Liver (tissue), 9 donors: ENCODE results near the gene RAG2. TPM values are rescaled to one million over a fixed set of nuclear protein-coding genes. Genes with fewer than 3 reads are reported as not detected.

Experiments used
- DNase-seq: peaks from one replicate; pipeline ENCODE4 v3.0.0-alpha.2; 2017; ENCODE audit warnings: low spot score
- H3K27ac ChIP-seq, 2 donors: one replicate each; pipeline ENCODE4 v1.7.0; 2013; ENCODE audit warnings: inconsistent platforms in 2 of 2, low read length in 2 of 2, control low read depth in 1 of 2, low read depth in 1 of 2, mild to moderate bottlenecking in 1 of 2
- H3K27me3 ChIP-seq, 4 donors: one replicate each; pipeline versions ENCODE4 v1.6.1 to v1.7.0; 2013; ENCODE audit warnings: low read length in 3 of 4, inconsistent platforms in 1 of 4, mild to moderate bottlenecking in 1 of 4, moderate library complexity in 1 of 4; ENCODE audit not compliant: control insufficient read depth in 4 of 4, insufficient read depth in 4 of 4
- H3K36me3 ChIP-seq, 4 donors: one replicate each; pipeline versions ENCODE4 v1.6.1 to v1.7.0; 2013; ENCODE audit warnings: low read length in 3 of 4, mild to moderate bottlenecking in 3 of 4, low read depth in 1 of 4, moderate library complexity in 1 of 4; ENCODE audit not compliant: control insufficient read depth in 4 of 4, insufficient read depth in 3 of 4
- H3K4me1 ChIP-seq, 4 donors: one replicate each; pipeline versions ENCODE4 v1.6.1 to v1.7.0; 2013; ENCODE audit warnings: low read length in 3 of 4, mild to moderate bottlenecking in 3 of 4, moderate library complexity in 1 of 4; ENCODE audit not compliant: control insufficient read depth in 4 of 4, insufficient read depth in 4 of 4
- H3K4me3 ChIP-seq, 3 donors: one replicate each; pipeline versions ENCODE4 v1.6.1 to v1.7.0; 2013; ENCODE audit warnings: low read length in 3 of 3, control low read depth in 1 of 3, low read depth in 1 of 3, mild to moderate bottlenecking in 1 of 3
- H3K9ac ChIP-seq, 2 donors: one replicate each; pipeline ENCODE4 v1.7.0; 2013; ENCODE audit warnings: low read length in 2 of 2, mild to moderate bottlenecking in 2 of 2, moderate library complexity in 2 of 2, control low read depth in 1 of 2, low read depth in 1 of 2
- H3K9me3 ChIP-seq, 4 donors: one replicate each; pipeline versions ENCODE4 v1.6.1 to v1.7.0; 2013; ENCODE audit warnings: low read length in 3 of 4; ENCODE audit not compliant: control insufficient read depth in 4 of 4
- EGR1 ChIP-seq, 2 donors: IDR thresholded peaks; 2 replicates each; pipeline ENCODE4 v1.6.1; 2016 to 2018; ENCODE audit warnings: antibody characterized with exemption in 2 of 2, low read depth in 2 of 2
- FOXA2 ChIP-seq: IDR thresholded peaks from 2 replicates; pipeline ENCODE4 v1.6.1; 2016; ENCODE audit warnings: antibody characterized with exemption
- GABPA ChIP-seq, 2 donors: IDR thresholded peaks in 1 of 2; conservative IDR thresholded peaks in 1 of 2; 2 replicates each; pipeline ENCODE4 v1.6.1; 2016; ENCODE audit warnings: antibody characterized with exemption in 2 of 2, mild to moderate bottlenecking in 1 of 2, moderate library complexity in 1 of 2
- HNF4A ChIP-seq, 2 donors: conservative IDR thresholded peaks; 2 replicates each; pipeline ENCODE4 v1.6.1; 2016; ENCODE audit warnings: antibody characterized with exemption in 2 of 2, mild to moderate bottlenecking in 2 of 2
- HNF4G ChIP-seq: IDR thresholded peaks from 2 replicates; pipeline ENCODE4 v1.6.1; 2016; ENCODE audit warnings: antibody characterized with exemption
- JUND ChIP-seq, 2 donors: IDR thresholded peaks; 2 replicates each; pipeline ENCODE4 v1.6.1; 2016; ENCODE audit warnings: antibody characterized with exemption in 2 of 2
- NR2F2 ChIP-seq: IDR thresholded peaks from 2 replicates; pipeline ENCODE4 v1.6.1; 2016; ENCODE audit warnings: antibody characterized with exemption
- RAD21 ChIP-seq, 2 donors: IDR thresholded peaks; 2 replicates each; pipeline ENCODE4 v1.6.1; 2016; ENCODE audit warnings: antibody characterized with exemption in 2 of 2, mild to moderate bottlenecking in 2 of 2
- RXRA ChIP-seq, 2 donors: IDR thresholded peaks; 2 replicates each; pipeline ENCODE4 v1.6.1; 2017 to 2018; ENCODE audit warnings: antibody characterized with exemption in 2 of 2, mild to moderate bottlenecking in 1 of 2
- SP1 ChIP-seq: IDR thresholded peaks from 2 replicates; pipeline ENCODE4 v1.6.1; 2018; ENCODE audit warnings: antibody characterized with exemption, mild to moderate bottlenecking
- TAF1 ChIP-seq: conservative IDR thresholded peaks from 2 replicates; pipeline ENCODE4 v1.6.1; 2016; ENCODE audit warnings: antibody characterized with exemption, mild to moderate bottlenecking
- YY1 ChIP-seq: IDR thresholded peaks from 2 replicates; pipeline ENCODE4 v1.6.1; 2016; ENCODE audit warnings: antibody characterized with exemption, mild to moderate bottlenecking
- WGBS: extraction: QIAGEN DNeasy Blood & Tissue Kit; methylation state at CpG from one replicate; pipeline ENCODE4 v1.1.7; 2013; 5-methylcytosine and 5-hydroxymethylcytosine counted together
- polyA plus RNA-seq, 2 donors: library from polyadenylated mRNA; stranded (reverse) in 1 of 2; unstranded in 1 of 2; fragments of 200-250 nt in 1 of 2; fragments of >200 nt in 1 of 2; fragmentation: Nextera tagmentation in 1 of 2; extraction: Ambion mirVana in 1 of 2; gene quantifications; one replicate each; pipeline versions ENCODE4 v1.2.1 to v1.2.3, GENCODE V29; 2013 to 2015
- total RNA-seq, 2 donors: library from RNA; depleted of rRNA; stranded (reverse); fragments of >200 nt; gene quantifications; one replicate each; pipeline ENCODE4 v1.2.3, GENCODE V29; 2014
- TF ChIP-seq, protein P1 (sequence below): IDR thresholded peaks from 2 replicates; pipeline ENCODE4 v1.6.1; 2016; ENCODE audit warnings: antibody characterized with exemption
- TF ChIP-seq, protein P2 (sequence below): IDR thresholded peaks from 2 replicates; pipeline ENCODE4 v1.6.1; 2016; ENCODE audit warnings: antibody characterized with exemption, mild to moderate bottlenecking
- TF ChIP-seq, protein P3 (sequence below): IDR thresholded peaks from 2 replicates; pipeline ENCODE4 v1.6.1; 2016; ENCODE audit warnings: antibody characterized with exemption
- TF ChIP-seq, protein P4 (sequence below): IDR thresholded peaks from 2 replicates; pipeline ENCODE4 v1.6.1; 2016; ENCODE audit warnings: antibody characterized with exemption
- TF ChIP-seq, protein P5 (sequence below): fragments of 150-350 bp; IDR thresholded peaks from 2 replicates; pipeline ENCODE4 v1.5.1; 2017; ENCODE audit warnings: improper control_type of control experiment, low read depth, low read length; ENCODE audit not compliant: missing input control
- donor health status: healthy.
- donor health status: healthy.
- donor health status: healthy.
- donor health status: healthy.
- donor health status: healthy.

The RAG2 gene
- total and polyA plus RNA-seq, 4 donors, result 2.0 TPM; not detected in 3

DNA sequence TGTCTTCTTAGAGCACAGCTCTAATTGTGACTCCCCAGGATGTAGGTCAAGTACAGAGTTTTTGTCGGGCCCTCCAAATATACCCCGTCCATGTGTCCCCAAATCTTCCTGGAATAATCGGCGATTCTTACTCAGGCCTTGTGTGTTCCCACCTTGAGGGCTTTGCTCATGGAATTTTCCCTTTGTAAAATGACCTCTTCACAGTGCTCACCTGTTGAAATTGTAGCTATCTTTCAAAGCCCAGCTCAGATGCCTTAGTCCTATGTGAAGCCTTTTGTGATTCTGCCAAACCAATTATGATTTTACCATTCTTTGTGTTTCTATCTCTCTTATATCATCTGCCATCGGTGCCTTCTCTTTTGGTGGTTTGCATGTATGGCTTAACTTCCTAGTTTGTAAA, 30.1 kb upstream of the RAG2 start:
- Histone ChIP-seq H3K27ac (no peak overlapping the region), H3K36me3 (no peaks in the 10 kb centered on the region), H3K4me1 (no peaks in the 10 kb centered on the region), H3K4me3 (no peak overlapping the region), H3K9ac (no peak overlapping the region), H3K27me3 (no peaks in the 10 kb centered on the region), H3K9me3 (no peaks in the 10 kb centered on the region)
- WGBS, result 94% methylated on average over 5 of the region's 5 CpGs
- DNase-seq, result no peak
- no peak for TF ChIP-seq RAD21 (IDR thresholded peaks at IDR 0.05)
- no peak for TF ChIP-seq SP1
- TF ChIP-seq GABPA (IDR thresholded peaks at IDR 0.05 in 1 of 2, conservative IDR thresholded peaks at IDR 0.05 in 1 of 2), result no peak
- no peak for TF ChIP-seq NR2F2
- TF ChIP-seq TAF1, result no peak
- TF ChIP-seq HNF4A (conservative IDR thresholded peaks at IDR 0.05), result no peak
- TF ChIP-seq RXRA (IDR thresholded peaks at IDR 0.05), result no peak
- TF ChIP-seq, protein P1, sequence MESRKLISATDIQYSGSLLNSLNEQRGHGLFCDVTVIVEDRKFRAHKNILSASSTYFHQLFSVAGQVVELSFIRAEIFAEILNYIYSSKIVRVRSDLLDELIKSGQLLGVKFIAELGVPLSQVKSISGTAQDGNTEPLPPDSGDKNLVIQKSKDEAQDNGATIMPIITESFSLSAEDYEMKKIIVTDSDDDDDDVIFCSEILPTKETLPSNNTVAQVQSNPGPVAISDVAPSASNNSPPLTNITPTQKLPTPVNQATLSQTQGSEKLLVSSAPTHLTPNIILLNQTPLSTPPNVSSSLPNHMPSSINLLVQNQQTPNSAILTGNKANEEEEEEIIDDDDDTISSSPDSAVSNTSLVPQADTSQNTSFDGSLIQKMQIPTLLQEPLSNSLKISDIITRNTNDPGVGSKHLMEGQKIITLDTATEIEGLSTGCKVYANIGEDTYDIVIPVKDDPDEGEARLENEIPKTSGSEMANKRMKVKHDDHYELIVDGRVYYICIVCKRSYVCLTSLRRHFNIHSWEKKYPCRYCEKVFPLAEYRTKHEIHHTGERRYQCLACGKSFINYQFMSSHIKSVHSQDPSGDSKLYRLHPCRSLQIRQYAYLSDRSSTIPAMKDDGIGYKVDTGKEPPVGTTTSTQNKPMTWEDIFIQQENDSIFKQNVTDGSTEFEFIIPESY, result no peak
- no peak for TF ChIP-seq HNF4G
- TF ChIP-seq JUND (IDR thresholded peaks at IDR 0.05), result no peak
- TF ChIP-seq, protein P2, sequence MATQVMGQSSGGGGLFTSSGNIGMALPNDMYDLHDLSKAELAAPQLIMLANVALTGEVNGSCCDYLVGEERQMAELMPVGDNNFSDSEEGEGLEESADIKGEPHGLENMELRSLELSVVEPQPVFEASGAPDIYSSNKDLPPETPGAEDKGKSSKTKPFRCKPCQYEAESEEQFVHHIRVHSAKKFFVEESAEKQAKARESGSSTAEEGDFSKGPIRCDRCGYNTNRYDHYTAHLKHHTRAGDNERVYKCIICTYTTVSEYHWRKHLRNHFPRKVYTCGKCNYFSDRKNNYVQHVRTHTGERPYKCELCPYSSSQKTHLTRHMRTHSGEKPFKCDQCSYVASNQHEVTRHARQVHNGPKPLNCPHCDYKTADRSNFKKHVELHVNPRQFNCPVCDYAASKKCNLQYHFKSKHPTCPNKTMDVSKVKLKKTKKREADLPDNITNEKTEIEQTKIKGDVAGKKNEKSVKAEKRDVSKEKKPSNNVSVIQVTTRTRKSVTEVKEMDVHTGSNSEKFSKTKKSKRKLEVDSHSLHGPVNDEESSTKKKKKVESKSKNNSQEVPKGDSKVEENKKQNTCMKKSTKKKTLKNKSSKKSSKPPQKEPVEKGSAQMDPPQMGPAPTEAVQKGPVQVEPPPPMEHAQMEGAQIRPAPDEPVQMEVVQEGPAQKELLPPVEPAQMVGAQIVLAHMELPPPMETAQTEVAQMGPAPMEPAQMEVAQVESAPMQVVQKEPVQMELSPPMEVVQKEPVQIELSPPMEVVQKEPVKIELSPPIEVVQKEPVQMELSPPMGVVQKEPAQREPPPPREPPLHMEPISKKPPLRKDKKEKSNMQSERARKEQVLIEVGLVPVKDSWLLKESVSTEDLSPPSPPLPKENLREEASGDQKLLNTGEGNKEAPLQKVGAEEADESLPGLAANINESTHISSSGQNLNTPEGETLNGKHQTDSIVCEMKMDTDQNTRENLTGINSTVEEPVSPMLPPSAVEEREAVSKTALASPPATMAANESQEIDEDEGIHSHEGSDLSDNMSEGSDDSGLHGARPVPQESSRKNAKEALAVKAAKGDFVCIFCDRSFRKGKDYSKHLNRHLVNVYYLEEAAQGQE, result no peak
- no peak for TF ChIP-seq YY1
- TF ChIP-seq, protein P3, sequence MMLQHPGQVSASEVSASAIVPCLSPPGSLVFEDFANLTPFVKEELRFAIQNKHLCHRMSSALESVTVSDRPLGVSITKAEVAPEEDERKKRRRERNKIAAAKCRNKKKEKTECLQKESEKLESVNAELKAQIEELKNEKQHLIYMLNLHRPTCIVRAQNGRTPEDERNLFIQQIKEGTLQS, result no peak
- TF ChIP-seq FOXA2, result no peak
- no peak for TF ChIP-seq EGR1 (IDR thresholded peaks at IDR 0.05; ENCODE audit: low read depth in 2 of 2)
- TF ChIP-seq, protein P4, sequence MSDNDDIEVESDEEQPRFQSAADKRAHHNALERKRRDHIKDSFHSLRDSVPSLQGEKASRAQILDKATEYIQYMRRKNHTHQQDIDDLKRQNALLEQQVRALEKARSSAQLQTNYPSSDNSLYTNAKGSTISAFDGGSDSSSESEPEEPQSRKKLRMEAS, result no peak

DNA sequence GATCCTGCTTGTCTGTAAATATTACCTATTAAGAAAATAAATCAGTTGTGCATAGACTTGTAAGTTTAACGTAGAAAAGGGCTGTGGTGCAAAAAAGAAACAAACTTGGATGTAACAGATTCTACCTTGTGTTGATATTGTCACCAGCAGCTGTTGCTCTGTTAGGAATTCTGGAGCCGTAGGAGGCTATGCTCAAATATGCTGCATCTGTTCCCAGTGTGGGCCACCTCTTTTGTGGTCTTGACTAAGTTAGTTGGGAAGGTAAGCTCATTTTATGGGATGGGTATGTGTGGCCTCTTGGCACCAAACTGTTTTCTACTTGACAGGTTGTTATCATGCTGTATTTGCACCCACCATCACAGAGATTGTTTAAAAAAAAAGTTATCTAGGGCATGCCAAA, 29.4 kb upstream of the RAG2 start:
- no peaks in the 10 kb centered on the region for H3K4me1 ChIP-seq
- H3K9ac ChIP-seq, result no peak overlapping the region
- H3K9me3 ChIP-seq, result no peaks in the 10 kb centered on the region
- no peak overlapping the region for H3K27ac ChIP-seq
- no peak for DNase-seq
- H3K4me3 ChIP-seq, result no peak overlapping the region
- H3K27me3 ChIP-seq, result no peaks in the 10 kb centered on the region
- WGBS, result 93% methylated on average over 2 of the region's 2 CpGs
- H3K36me3 ChIP-seq, result no peaks in the 10 kb centered on the region
- no peak for TF ChIP-seq FOXA2
- TF ChIP-seq EGR1 (IDR thresholded peaks at IDR 0.05; ENCODE audit: low read depth in 2 of 2), result no peak
- TF ChIP-seq, protein P2, result no peak
- no peak for TF ChIP-seq SP1
- TF ChIP-seq YY1, result no peak
- TF ChIP-seq, protein P1, result no peak
- TF ChIP-seq, protein P4, result no peak
- no peak for TF ChIP-seq GABPA (IDR thresholded peaks at IDR 0.05 in 1 of 2, conservative IDR thresholded peaks at IDR 0.05 in 1 of 2)
- TF ChIP-seq HNF4A (conservative IDR thresholded peaks at IDR 0.05), result no peak
- no peak for TF ChIP-seq NR2F2
- no peak for TF ChIP-seq TAF1
- TF ChIP-seq, protein P5, sequence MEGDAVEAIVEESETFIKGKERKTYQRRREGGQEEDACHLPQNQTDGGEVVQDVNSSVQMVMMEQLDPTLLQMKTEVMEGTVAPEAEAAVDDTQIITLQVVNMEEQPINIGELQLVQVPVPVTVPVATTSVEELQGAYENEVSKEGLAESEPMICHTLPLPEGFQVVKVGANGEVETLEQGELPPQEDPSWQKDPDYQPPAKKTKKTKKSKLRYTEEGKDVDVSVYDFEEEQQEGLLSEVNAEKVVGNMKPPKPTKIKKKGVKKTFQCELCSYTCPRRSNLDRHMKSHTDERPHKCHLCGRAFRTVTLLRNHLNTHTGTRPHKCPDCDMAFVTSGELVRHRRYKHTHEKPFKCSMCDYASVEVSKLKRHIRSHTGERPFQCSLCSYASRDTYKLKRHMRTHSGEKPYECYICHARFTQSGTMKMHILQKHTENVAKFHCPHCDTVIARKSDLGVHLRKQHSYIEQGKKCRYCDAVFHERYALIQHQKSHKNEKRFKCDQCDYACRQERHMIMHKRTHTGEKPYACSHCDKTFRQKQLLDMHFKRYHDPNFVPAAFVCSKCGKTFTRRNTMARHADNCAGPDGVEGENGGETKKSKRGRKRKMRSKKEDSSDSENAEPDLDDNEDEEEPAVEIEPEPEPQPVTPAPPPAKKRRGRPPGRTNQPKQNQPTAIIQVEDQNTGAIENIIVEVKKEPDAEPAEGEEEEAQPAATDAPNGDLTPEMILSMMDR, result no peak
- TF ChIP-seq, protein P3, result no peak
